Parathyroid adenoma (tissue), 2 donors: ENCODE measurements around the gene HBZ.
"Not testable (repeated sequence)": the region's sequence is repeated elsewhere in the genome, so short reads cannot be mapped to it uniquely, and the experiment has no call there.

Source experiments
- H2AFZ ChIP-seq: fragments of 300-600 bp; sonication (generic); one replicate; pipeline ENCODE4 v1.7.0; 2017; ENCODE audit warnings: antibody characterized with exemption, mild to moderate bottlenecking
- H3K27ac ChIP-seq: fragments of 300-600 bp; sonication (generic); one replicate; pipeline ENCODE4 v1.7.0; 2017
- H3K27me3 ChIP-seq: fragments of 300-600 bp; sonication (generic); one replicate; pipeline ENCODE4 v1.7.0; 2017; ENCODE audit warnings: low read length; ENCODE audit not compliant: control insufficient read depth, insufficient read depth
- H3K36me3 ChIP-seq: fragments of 300-600 bp; sonication (generic); one replicate; pipeline ENCODE4 v1.7.0; 2017; ENCODE audit warnings: low read length; ENCODE audit not compliant: control insufficient read depth, insufficient read depth
- H3K4me1 ChIP-seq: fragments of 300-600 bp; sonication (generic); one replicate; pipeline ENCODE4 v1.7.0; 2017; ENCODE audit warnings: control low read depth
- H3K4me2 ChIP-seq: fragments of 300-600 bp; sonication (generic); one replicate; pipeline ENCODE4 v1.7.0; 2017; ENCODE audit warnings: low read length
- H3K4me3 ChIP-seq: fragments of 300-600 bp; sonication (generic); one replicate; pipeline ENCODE4 v1.7.0; 2017; ENCODE audit warnings: low read depth, low read length
- H3K79me2 ChIP-seq: fragments of 300-600 bp; sonication (generic); one replicate; pipeline ENCODE4 v1.7.0; 2017; ENCODE audit warnings: control low read depth
- H3K9ac ChIP-seq: fragments of 300-600 bp; sonication (generic); one replicate; pipeline ENCODE4 v1.7.0; 2017; ENCODE audit warnings: mild to moderate bottlenecking
- H3K9me3 ChIP-seq: fragments of 300-600 bp; sonication (generic); one replicate; pipeline ENCODE4 v1.7.0; 2017; ENCODE audit warnings: low read length; ENCODE audit not compliant: control insufficient read depth
- CTCF ChIP-seq: fragments of 300-600 bp; sonication (generic); IDR thresholded peaks from one replicate; pipeline ENCODE4 v1.7.0; 2017; ENCODE audit warnings: antibody characterized with exemption, mild to moderate bottlenecking
- donor health status: primary hyperparathyroidism.

HBZ gene

GRCh38 chr16:194516-194915 is 42.1 kb downstream of the HBZ start:
- H3K27me3 ChIP-seq = no peaks in the 10 kb centered on the region
- no peak overlapping the region for H3K4me2 ChIP-seq
- H3K4me1 ChIP-seq = no peaks in the 10 kb centered on the region
- H3K27ac ChIP-seq = no peak overlapping the region
- no peak overlapping the region for H3K9ac ChIP-seq
- H3K9me3 ChIP-seq = no peaks in the 10 kb centered on the region
- no peak overlapping the region for H2AFZ ChIP-seq
- TF ChIP-seq CTCF = no peak
- no peaks in the 10 kb centered on the region for H3K36me3 ChIP-seq
- peaks cover 6% of the 10 kb centered on the region for H3K79me2 ChIP-seq
- no peak overlapping the region for H3K4me3 ChIP-seq

GRCh38 chr16:200388-200787 is 47.9 kb downstream of the HBZ start:
- Histone ChIP-seq H3K9ac (no peak overlapping the region), H3K4me3 (no peak overlapping the region), H3K36me3 (no peaks in the 10 kb centered on the region), H3K4me2 (no peak overlapping the region), H3K79me2 (peaks cover 8% of the 10 kb centered on the region), H2AFZ (no peak overlapping the region), H3K27ac (no peak overlapping the region), H3K9me3 (no peaks in the 10 kb centered on the region), H3K27me3 (no peaks in the 10 kb centered on the region), H3K4me1 (no peaks in the 10 kb centered on the region)
- no peak for TF ChIP-seq CTCF

- Histone ChIP-seq H3K9ac (no peak overlapping the region), H3K4me2 (no peak overlapping the region), H3K27me3 (no peaks in the 10 kb centered on the region), H3K9me3 (no peaks in the 10 kb centered on the region), H3K36me3 (no peaks in the 10 kb centered on the region), H3K27ac (no peak overlapping the region), H3K4me1 (no peaks in the 10 kb centered on the region), H2AFZ (no peak overlapping the region), H3K79me2 (peaks cover 8% of the 10 kb centered on the region), H3K4me3 (no peak overlapping the region)
- no peak for TF ChIP-seq CTCF
These were observed 50.8 kb downstream of the HBZ start for GRCh38 chr16:203246-203645.

GRCh38 chr16:204046-204445 is 51.6 kb downstream of the HBZ start:
- not testable (repeated sequence) for H3K27me3 ChIP-seq, H3K36me3 ChIP-seq, H3K9me3 ChIP-seq, H3K4me1 ChIP-seq, H3K4me2 ChIP-seq, H3K27ac ChIP-seq, H3K9ac ChIP-seq, H3K79me2 ChIP-seq, H3K4me3 ChIP-seq, H2AFZ ChIP-seq
